GM21717 (cell line): ENCODE results near the gene PGLYRP2.

Experiments
- ATAC-seq: cut with Tn5 transposase; IDR thresholded peaks from one replicate; pipeline ENCODE4 v1.9.1; 2021; ENCODE audit warnings: mild to moderate bottlenecking, moderate library complexity; ENCODE audit not compliant: unreplicated experiment

PGLYRP2 gene

GRCh38 chr19:15456871-15457700 is 22.2 kb downstream of the PGLYRP2 start:
- ATAC-seq = no peak

GRCh38 chr19:15456441-15456840 is 22.9 kb downstream of the PGLYRP2 start:
- ATAC-seq = no peak

- ATAC-seq = no peak
Observed at GRCh38 chr19:15455996-15456395, 23.3 kb downstream of the PGLYRP2 start.

GRCh38 chr19:15453906-15454860 is 25.1 kb downstream of the PGLYRP2 start:
- ATAC-seq = no peak

GRCh38 chr19:15453091-15453578 is 26.2 kb downstream of the PGLYRP2 start:
- no peak for ATAC-seq

GRCh38 chr19:15452111-15453047 is 26.9 kb downstream of the PGLYRP2 start:
- ATAC-seq = no peak

- no peak for ATAC-seq
Observed at GRCh38 chr19:15450528-15450890, 28.8 kb downstream of the PGLYRP2 start.

- ATAC-seq = no peak
Observed at GRCh38 chr19:15449620-15450527, 29.4 kb downstream of the PGLYRP2 start, which contains the start of gene WIZ. Gene WIZ, minus strand, starts transcription at chr19:15449956. Its CDS starts 1,649 bp downstream, at chr19:15448307.

GRCh38 chr19:15448778-15449619 is 30.3 kb downstream of the PGLYRP2 start:
- no peak for ATAC-seq

GRCh38 chr19:15448044-15448777 is 31.1 kb downstream of the PGLYRP2 start:
- no peak for ATAC-seq

GRCh38 chr19:15447057-15447456 is 32.2 kb downstream of the PGLYRP2 start:
- ATAC-seq = no peak

GRCh38 chr19:15445807-15446376 is 33.4 kb downstream of the PGLYRP2 start:
- no peak for ATAC-seq

GRCh38 chr19:15445227-15445605 is 34.1 kb downstream of the PGLYRP2 start:
- ATAC-seq = no peak

GRCh38 chr19:15444505-15445226 is 34.6 kb downstream of the PGLYRP2 start:
- ATAC-seq = no peak

GRCh38 chr19:15443838-15444237 is 35.5 kb downstream of the PGLYRP2 start:
- ATAC-seq = no peak

- ATAC-seq = no peak
Observed at GRCh38 chr19:15443325-15443724, 36.0 kb downstream of the PGLYRP2 start.
